Superior temporal gyrus (tissue), 1 donor: ENCODE data around the gene ZIC2.
"Not testable (repeated sequence)": the region's sequence is repeated elsewhere in the genome, so short reads cannot be mapped to it uniquely, and the experiment has no call there.

Source experiments
- DNase-seq: peaks from one replicate; pipeline ENCODE4 v3.0.0-alpha.2; 2016; ENCODE audit errors: extremely low spot score

ZIC2 gene

DNA sequence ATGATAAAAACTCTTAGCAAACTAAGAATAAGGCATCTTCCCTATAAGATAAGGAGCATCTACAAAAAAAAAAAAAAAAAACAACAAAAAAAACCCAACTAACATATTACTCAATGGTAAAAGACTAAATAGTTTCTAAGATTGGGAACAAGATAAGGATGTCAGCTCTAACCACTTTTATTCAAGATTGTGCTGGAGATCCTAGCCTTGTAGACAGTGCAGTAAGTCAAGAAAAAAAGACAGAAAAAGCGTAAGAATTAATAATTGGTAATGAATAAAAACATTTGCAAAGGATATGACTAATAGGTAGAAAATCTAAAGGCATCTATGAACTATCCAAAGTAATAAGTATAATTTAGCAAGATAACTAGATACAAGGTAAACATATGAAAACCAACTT is 33.0 kb downstream of the ZIC2 start:
- DNase-seq = no peak

DNA sequence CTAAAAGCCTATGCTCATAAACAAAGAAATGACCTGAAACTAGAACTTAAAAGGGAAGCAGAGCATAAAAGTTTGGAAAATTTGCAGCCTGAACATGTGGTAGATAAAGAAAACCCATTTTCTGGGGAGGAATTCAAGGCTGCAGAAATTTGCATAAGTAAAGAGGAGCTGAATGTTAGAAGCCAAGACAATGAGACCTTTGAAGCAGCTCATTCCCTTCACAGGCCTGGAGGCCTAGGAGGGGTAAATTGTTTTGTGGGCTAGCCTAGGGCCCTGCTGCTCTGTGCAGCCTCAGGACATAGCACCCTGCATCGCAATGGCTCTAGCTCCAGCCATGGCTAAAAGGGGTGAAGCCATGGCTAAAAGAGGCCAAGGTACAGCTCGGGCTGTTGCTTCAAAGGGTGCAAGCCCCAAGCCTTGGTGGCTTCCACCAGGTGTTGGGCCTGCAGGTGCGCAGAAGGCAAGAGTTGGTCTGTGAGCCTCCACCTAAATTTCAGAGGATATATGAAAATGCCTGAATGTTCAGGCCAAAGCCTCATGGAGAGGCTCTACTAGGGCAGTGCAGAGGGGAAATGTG is 38.3 kb downstream of the ZIC2 start:
- no peak for DNase-seq

DNA sequence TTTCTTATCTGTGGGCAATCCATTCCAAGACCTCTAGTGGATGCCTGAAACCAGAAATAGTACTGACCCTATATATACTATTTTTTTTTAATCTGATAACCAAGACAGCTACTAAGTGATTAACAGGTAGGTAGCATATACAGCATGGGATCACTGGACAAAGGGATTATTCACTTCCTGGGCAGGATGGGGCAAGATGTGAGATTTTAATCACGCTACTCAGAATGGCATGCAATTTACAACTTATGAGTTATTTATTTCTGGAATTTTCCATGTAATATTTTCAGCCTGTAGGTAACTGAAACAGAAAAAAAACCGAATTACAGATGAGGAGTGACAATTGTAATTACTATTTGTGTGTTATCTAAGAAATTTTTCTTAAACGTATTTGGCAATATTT is 41.2 kb downstream of the ZIC2 start:
- no peak for DNase-seq

DNA sequence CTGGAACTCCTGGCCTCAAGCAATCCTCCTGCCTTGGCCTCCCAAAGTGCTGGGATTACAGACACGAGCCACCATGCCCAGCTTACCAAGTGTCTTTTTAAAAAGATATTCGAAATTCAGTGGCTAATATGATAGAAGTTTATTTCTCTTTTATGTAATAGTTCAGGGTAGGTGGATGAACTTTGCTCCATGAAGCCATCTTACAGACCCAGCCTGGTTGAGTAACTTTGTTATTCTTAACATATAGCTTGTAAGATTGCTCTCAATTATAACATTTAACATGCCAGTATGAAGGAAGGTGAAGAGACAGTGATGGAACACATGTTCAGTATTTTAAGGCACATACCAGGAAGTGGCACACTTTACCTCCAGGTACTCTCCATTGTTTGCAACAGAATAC is 42.4 kb downstream of the ZIC2 start:
- DNase-seq = no peak

DNA sequence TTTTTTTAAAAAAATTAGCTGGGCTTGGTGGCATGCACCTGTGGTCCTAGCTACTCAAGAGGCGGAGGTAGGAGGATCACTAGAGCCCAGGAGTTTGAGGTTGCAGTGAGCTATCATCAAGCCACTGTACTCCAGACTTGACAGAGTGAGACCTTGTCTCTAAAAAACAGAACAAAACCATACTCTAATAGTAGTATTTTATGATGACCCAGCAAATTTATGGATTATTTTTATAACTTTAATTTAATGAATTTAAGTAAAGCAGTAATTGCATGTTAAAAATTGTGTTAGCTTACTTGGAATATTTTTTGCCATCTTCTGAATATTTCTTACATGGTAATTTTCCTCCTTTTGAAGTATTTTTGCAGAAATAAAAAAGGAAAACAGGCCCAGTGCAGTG is 48.3 kb downstream of the ZIC2 start:
- DNase-seq = no peak

DNA sequence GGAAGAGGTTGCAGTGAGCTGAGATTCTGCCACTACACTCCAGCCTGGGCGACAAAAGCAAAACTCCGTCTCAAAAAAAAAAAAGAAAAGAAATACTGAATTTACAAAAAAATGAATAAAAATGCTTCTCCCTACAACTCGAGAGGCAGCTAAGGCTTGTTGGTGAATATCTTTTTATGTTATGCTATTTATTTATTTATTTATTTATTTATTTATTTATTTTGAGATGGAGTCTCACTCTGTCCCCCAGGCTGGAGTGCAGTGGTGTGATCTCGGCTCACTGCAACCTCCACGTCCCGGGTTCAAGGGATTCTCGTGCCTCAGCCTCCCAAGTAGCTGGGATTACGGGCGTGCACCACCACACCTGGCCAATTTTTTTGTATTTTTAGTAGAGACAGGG is 51.1 kb downstream of the ZIC2 start:
- not testable (repeated sequence) for DNase-seq

DNA sequence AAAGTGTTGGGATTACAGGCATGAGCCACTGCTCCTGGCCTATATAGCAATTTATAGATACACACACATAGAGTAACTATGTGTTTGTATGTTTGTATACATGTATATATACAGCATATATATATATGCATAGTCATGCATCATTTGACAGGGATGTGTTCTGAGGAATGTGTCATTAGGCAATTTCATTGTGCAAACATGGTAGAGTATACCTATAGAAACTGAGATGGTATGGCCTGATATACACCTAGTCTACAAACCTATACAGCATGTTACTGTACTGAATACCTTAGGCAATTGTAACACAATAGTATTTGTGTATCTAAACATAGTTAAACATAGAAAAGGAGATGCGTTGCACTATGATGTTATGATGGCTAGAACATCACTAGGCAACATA is 54.4 kb downstream of the ZIC2 start:
- no peak for DNase-seq
